HepG2 (cell line): ENCODE measurements around the gene TRIM67. TPM values are rescaled to one million over a fixed set of nuclear protein-coding genes. Genes with fewer than 3 reads are reported as not detected.

Experiments used
- AGO2 ChIP-seq: fragments of 200-400 bp; formaldehyde crosslinking; optimal IDR thresholded peaks from 2 replicates; pipeline ENCODE3; 2017; ENCODE audit warnings: mild to moderate bottlenecking, low read depth, low read length, moderate library complexity
- ATF7-NPFF ChIP-seq: sonication (generic); formaldehyde crosslinking; IDR thresholded peaks from 2 replicates; pipeline ENCODE4 v1.8.1; 2023; ENCODE audit warnings: mild to moderate bottlenecking, low read depth, missing genetic modification reagents, moderate library complexity
- BCL6 ChIP-seq: IDR thresholded peaks from 2 replicates; pipeline ENCODE4 v1.6.1; 2016; ENCODE audit warnings: missing genetic modification reagents, missing compliant biosample characterization
- DBP ChIP-seq: sonication (generic); formaldehyde crosslinking; IDR thresholded peaks from 2 replicates; pipeline ENCODE4 v1.4.0; 2020; ENCODE audit warnings: missing genetic modification reagents; ENCODE audit errors: not compliant biosample characterization
- ELF3 ChIP-seq: IDR thresholded peaks from 2 replicates; pipeline ENCODE4 v1.6.1; 2016; ENCODE audit warnings: missing genetic modification reagents, missing compliant biosample characterization
- FOXK2 ChIP-seq: fragments of 450-650 bp; IDR thresholded peaks from 2 replicates; pipeline ENCODE4 v1.6.1; 2016
- HMGXB4 ChIP-seq, 2 experiments: sonication (generic) in 1 of 2; formaldehyde crosslinking in 1 of 2; IDR thresholded peaks; 2 replicates each; pipeline versions ENCODE4 v1.4.0 to v1.6.1; 2018 to 2020; ENCODE audit warnings: missing genetic modification reagents in 2 of 2, borderline replicate concordance in 1 of 2, low read depth in 1 of 2, mild to moderate bottlenecking in 1 of 2, missing biosample characterization in 1 of 2
- HOXA5 ChIP-seq: sonication (generic); formaldehyde crosslinking; IDR thresholded peaks from 2 replicates; pipeline ENCODE4 v1.4.0; 2020; ENCODE audit warnings: missing genetic modification reagents
- KAT2B ChIP-seq: fragments of 150-350 bp; IDR thresholded peaks from 2 replicates; pipeline ENCODE4 v1.6.1; 2014; ENCODE audit warnings: low read depth, low read length, borderline replicate concordance
- RCOR2 ChIP-seq: IDR thresholded peaks from 2 replicates; pipeline ENCODE4 v1.6.1; 2016; ENCODE audit warnings: missing biosample characterization, missing genetic modification reagents
- RFX3 ChIP-seq: IDR thresholded peaks from 2 replicates; pipeline ENCODE4 v1.6.1; 2016; ENCODE audit warnings: missing biosample characterization, missing genetic modification reagents
- SUZ12 ChIP-seq: fragments of 150-350 bp; IDR thresholded peaks from 2 replicates; pipeline ENCODE4 v1.6.1; 2014; ENCODE audit warnings: low read depth, low read length
- TFAP4 ChIP-seq: sonication (generic); IDR thresholded peaks from 2 replicates; pipeline ENCODE4 v1.6.1; 2016; ENCODE audit warnings: low read depth, borderline replicate concordance
- YY1 ChIP-seq: IDR thresholded peaks from 2 replicates; pipeline ENCODE4 v1.6.1; 2011; ENCODE audit warnings: low read length, low read depth, moderate library complexity, mild to moderate bottlenecking; ENCODE audit not compliant: insufficient read depth, insufficient replicate concordance
- ZBTB7B ChIP-seq: sonication (generic); formaldehyde crosslinking; IDR thresholded peaks from 2 replicates; pipeline ENCODE4 v1.4.0; 2020; ENCODE audit warnings: missing genetic modification reagents
- ZC3H13 ChIP-seq: sonication (generic); formaldehyde crosslinking; IDR thresholded peaks from 2 replicates; pipeline ENCODE4 v1.8.1; 2023; ENCODE audit warnings: mild to moderate bottlenecking, missing genetic modification reagents, moderate library complexity
- ZNF441 ChIP-seq: sonication (generic); formaldehyde crosslinking; IDR thresholded peaks from 2 replicates; pipeline ENCODE4 v1.7.0; 2021; ENCODE audit warnings: missing genetic modification reagents, borderline replicate concordance
- ZNF501 ChIP-seq: sonication (generic); formaldehyde crosslinking; IDR thresholded peaks from 2 replicates; pipeline ENCODE4 v1.5.1; 2020; ENCODE audit warnings: mild to moderate bottlenecking, moderate library complexity, missing genetic modification reagents
- ZNF598 ChIP-seq: sonication (generic); formaldehyde crosslinking; IDR thresholded peaks from 2 replicates; pipeline ENCODE4 v1.5.1; 2020; ENCODE audit warnings: mild to moderate bottlenecking, missing genetic modification reagents, borderline replicate concordance
- ZNF766 ChIP-seq: sonication (generic); formaldehyde crosslinking; IDR thresholded peaks from 2 replicates; pipeline ENCODE4 v1.5.0; 2020; ENCODE audit warnings: missing genetic modification reagents, borderline replicate concordance
- polyA plus RNA-seq, 8 experiments: library from polyadenylated mRNA; depleted of rRNA in 3 of 8; stranded (reverse) in 7 of 8; unstranded in 1 of 8; fragments of >200 nt; fragmentation: Illumina TruSeq in 4 of 8; extraction: Trizol in 4 of 8; gene quantifications; 2 replicates each; pipeline versions ENCODE4 v1.2.1 to v1.2.3, GENCODE V29; 2011 to 2016; ENCODE audit warnings: low read depth in 4 of 8, missing spikeins in 1 of 8, mixed read lengths in 1 of 8; ENCODE audit not compliant: insufficient read depth in 1 of 8
- total RNA-seq, 5 experiments: library from RNA; depleted of rRNA; stranded (reverse); fragments of >200 nt; fragmentation: Illumina TruSeq; extraction: Trizol; gene quantifications; 2 replicates each; pipeline ENCODE4 v1.2.3, GENCODE V29; 2016; ENCODE audit warnings: low read depth in 1 of 5
- TF ChIP-seq, protein P1 (sequence below): sonication (generic); formaldehyde crosslinking; IDR thresholded peaks from 2 replicates; pipeline ENCODE4 v1.8.0; 2022; ENCODE audit warnings: missing genetic modification reagents, mild to moderate bottlenecking, borderline replicate concordance
- TF ChIP-seq, protein P2 (sequence below): sonication (generic); formaldehyde crosslinking; IDR thresholded peaks from 2 replicates; pipeline ENCODE4 v1.5.1; 2020; ENCODE audit warnings: missing genetic modification reagents, mild to moderate bottlenecking, borderline replicate concordance

TRIM67 gene
- total and polyA plus RNA-seq, 2 of the 13 experiments (the other 11 are each of a cell fraction or from before 2014, with no cell fraction given), result not detected

DNA sequence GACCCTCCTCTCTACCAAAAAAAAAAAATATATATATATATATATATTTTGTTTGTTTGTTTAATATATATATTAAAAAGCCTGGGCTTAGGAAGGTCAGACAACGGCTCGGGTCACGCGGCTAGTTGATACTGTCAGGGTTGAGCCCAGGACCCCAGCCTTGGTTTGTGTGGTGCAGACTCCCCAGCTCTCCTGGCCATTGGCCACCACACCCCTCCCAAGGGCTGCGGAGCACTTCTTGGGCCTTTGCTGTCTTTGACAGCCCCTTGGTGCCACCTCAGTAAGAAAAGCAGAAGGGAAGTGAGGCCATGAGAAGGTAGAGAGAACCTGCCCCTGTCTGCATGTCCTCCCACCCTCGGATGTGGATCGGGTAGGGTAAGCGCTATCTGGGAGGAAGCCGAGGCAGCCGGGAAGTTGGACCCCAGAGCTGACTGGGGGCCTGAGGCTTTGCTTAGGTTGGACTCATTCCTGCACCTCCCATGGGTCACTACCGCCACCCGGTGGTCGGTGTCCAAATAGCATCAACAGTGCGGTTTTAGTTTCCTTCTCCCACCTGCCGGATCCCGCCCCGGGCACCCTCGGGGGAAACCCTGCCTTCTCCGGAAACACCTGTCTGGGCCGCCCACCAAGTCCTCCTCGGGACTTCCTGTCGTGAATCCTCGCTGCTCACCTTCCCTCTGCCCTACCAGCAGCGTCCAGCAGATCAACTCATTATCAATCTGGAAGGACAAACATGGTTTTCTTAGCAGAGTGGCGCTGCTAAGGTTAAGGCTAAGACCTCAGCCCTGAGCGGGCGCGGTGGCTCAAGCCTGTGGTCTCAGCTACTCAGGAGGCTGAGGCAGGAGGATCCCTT, 49.4 kb downstream of the TRIM67 start (continued):
- TF ChIP-seq TFAP4 (peak; percentile 52; the same call in 1 of the 2 replicates), FOXK2 (no peak), SUZ12 (no peak), ZNF501 (CRISPR knock-in tag) (peak; percentile 69), BCL6 (CRISPR knock-in tag) (peak; percentile 45; the same call in 1 of the 2 replicates), RCOR2 (0 out of 2 replicates have a peak, but pooled peaks have one; percentile 13), ZNF766 (no peak), AGO2 (no peak), HOXA5 (CRISPR knock-in tag) (0 out of 2 replicates have a peak, but pooled peaks have one; percentile 38), ZNF598 (peak; percentile 91; the same call in 1 of the 2 replicates), HMGXB4 (CRISPR knock-in tag; IDR thresholded peaks at IDR 0.05; ENCODE audit: borderline replicate concordance in 1 of 2, low read depth in 1 of 2) (peak; percentile 61 to 65; a peak in 3 of 4 replicates), YY1 (peak; percentile 33), ZBTB7B (CRISPR knock-in tag) (peak; percentile 82), RFX3 (CRISPR knock-in tag) (no peak), ZNF441 (CRISPR knock-in tag) (peak; percentile 71; the same call in 1 of the 2 replicates), ZC3H13 (CRISPR knock-in tag) (no peak), ATF7-NPFF (CRISPR knock-in tag) (no peak; the same call in 1 of the 2 replicates), KAT2B (no peak), ELF3 (peak; percentile 63; the same call in 1 of the 2 replicates), DBP (no peak)
- TF ChIP-seq, protein P1, sequence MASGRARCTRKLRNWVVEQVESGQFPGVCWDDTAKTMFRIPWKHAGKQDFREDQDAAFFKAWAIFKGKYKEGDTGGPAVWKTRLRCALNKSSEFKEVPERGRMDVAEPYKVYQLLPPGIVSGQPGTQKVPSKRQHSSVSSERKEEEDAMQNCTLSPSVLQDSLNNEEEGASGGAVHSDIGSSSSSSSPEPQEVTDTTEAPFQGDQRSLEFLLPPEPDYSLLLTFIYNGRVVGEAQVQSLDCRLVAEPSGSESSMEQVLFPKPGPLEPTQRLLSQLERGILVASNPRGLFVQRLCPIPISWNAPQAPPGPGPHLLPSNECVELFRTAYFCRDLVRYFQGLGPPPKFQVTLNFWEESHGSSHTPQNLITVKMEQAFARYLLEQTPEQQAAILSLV (CRISPR knock-in tag), result 0 out of 2 replicates have a peak, but pooled peaks have one; percentile 67
- TF ChIP-seq, protein P2, sequence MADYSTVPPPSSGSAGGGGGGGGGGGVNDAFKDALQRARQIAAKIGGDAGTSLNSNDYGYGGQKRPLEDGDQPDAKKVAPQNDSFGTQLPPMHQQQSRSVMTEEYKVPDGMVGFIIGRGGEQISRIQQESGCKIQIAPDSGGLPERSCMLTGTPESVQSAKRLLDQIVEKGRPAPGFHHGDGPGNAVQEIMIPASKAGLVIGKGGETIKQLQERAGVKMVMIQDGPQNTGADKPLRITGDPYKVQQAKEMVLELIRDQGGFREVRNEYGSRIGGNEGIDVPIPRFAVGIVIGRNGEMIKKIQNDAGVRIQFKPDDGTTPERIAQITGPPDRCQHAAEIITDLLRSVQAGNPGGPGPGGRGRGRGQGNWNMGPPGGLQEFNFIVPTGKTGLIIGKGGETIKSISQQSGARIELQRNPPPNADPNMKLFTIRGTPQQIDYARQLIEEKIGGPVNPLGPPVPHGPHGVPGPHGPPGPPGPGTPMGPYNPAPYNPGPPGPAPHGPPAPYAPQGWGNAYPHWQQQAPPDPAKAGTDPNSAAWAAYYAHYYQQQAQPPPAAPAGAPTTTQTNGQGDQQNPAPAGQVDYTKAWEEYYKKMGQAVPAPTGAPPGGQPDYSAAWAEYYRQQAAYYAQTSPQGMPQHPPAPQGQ (CRISPR knock-in tag), result no peak
